ENCODE data around the gene STUB1.

DNA sequence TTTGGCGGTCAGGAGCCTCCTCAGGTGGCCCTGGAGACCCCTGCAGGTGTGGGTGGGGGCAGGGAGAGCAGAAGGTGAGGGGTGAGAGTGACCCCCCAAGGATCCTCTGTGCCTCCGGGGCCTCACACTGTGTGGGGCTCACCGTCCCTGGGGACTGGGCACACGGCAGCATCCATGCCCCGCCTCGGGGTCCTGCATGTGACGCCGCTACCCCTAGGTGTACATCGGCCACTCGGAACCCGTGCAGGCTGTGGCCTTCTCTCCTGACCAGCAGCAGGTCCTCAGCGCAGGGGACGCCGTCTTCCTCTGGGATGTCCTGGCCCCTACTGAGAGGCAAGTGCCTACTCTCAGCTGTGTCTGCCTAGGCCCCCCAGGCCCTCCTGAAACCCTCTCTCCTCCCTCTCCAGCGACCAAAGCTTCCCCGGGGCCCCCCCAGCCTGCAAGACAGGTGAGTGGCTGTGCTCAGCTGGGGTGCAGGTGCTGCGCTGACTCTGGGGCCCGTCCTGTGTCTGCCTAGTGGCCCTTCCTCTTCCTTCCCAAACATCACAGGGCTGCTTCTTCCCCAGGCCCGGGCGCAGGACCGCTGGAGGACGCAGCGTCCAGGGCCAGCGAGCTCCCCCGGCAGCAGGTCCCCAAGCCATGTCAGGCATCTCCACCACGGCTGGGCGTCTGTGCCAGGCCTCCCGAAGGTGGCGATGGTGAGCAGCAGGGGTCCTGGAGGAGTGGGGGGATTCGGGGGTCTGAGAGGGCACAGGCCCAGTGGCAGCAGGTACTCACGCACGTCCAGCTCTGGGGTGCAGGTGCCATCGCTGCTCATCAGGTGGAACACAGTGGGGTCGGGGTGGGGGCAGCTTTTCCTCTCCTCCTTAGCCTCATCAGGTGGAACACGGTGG lies 21.3 kb upstream of the STUB1 start:
- TF ChIP-seq, protein P1, sequence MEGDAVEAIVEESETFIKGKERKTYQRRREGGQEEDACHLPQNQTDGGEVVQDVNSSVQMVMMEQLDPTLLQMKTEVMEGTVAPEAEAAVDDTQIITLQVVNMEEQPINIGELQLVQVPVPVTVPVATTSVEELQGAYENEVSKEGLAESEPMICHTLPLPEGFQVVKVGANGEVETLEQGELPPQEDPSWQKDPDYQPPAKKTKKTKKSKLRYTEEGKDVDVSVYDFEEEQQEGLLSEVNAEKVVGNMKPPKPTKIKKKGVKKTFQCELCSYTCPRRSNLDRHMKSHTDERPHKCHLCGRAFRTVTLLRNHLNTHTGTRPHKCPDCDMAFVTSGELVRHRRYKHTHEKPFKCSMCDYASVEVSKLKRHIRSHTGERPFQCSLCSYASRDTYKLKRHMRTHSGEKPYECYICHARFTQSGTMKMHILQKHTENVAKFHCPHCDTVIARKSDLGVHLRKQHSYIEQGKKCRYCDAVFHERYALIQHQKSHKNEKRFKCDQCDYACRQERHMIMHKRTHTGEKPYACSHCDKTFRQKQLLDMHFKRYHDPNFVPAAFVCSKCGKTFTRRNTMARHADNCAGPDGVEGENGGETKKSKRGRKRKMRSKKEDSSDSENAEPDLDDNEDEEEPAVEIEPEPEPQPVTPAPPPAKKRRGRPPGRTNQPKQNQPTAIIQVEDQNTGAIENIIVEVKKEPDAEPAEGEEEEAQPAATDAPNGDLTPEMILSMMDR (IDR thresholded peaks at IDR 0.05 in 2 of 3, conservative IDR thresholded peaks at IDR 0.05 in 1 of 3; ENCODE audit: borderline replicate concordance in 1 of 3, insufficient read depth in 1 of 3, low read depth in 2 of 3, low read length in 2 of 3), result no peak
- TF ChIP-seq POLR2A (IDR thresholded peaks at IDR 0.05; ENCODE audit: borderline replicate concordance, extremely low read depth, insufficient read depth, insufficient read length), result no peak
- TF ChIP-seq ZFX (IDR thresholded peaks at IDR 0.05), result no peak
- TF ChIP-seq EZH2phosphoT487 (IDR thresholded peaks at IDR 0.05; ENCODE audit: borderline replicate concordance), result no peak
- TF ChIP-seq, protein P2, sequence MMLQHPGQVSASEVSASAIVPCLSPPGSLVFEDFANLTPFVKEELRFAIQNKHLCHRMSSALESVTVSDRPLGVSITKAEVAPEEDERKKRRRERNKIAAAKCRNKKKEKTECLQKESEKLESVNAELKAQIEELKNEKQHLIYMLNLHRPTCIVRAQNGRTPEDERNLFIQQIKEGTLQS (IDR thresholded peaks at IDR 0.05), result no peak
- no peak for TF ChIP-seq ELF1 (IDR thresholded peaks at IDR 0.05; ENCODE audit: borderline replicate concordance, low read depth)
- TF ChIP-seq, protein P3, sequence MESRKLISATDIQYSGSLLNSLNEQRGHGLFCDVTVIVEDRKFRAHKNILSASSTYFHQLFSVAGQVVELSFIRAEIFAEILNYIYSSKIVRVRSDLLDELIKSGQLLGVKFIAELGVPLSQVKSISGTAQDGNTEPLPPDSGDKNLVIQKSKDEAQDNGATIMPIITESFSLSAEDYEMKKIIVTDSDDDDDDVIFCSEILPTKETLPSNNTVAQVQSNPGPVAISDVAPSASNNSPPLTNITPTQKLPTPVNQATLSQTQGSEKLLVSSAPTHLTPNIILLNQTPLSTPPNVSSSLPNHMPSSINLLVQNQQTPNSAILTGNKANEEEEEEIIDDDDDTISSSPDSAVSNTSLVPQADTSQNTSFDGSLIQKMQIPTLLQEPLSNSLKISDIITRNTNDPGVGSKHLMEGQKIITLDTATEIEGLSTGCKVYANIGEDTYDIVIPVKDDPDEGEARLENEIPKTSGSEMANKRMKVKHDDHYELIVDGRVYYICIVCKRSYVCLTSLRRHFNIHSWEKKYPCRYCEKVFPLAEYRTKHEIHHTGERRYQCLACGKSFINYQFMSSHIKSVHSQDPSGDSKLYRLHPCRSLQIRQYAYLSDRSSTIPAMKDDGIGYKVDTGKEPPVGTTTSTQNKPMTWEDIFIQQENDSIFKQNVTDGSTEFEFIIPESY (IDR thresholded peaks at IDR 0.05; ENCODE audit: extremely low read depth, insufficient replicate concordance, low read length), result no peak
